Measurements from ENCODE around the gene METAP2. TPM values are rescaled to one million over a fixed set of nuclear protein-coding genes. Genes with fewer than 3 reads are reported as not detected.

The METAP2 gene
- total and polyA plus RNA-seq, 11 donors, result 50.9 to 69.8 (median 55.8) TPM

GRCh38 chr12:95557625-95558024 lies 83.7 kb downstream of the METAP2 start:
- Histone ChIP-seq H3K4me3 (no peak overlapping the region), H3K36me3 (no peaks in the 10 kb centered on the region), H3K9me3 (no peaks in the 10 kb centered on the region), H3K27ac (no peak overlapping the region), H3K27me3 (no peaks in the 10 kb centered on the region), H3K4me1 (no peaks in the 10 kb centered on the region)
- ATAC-seq (no peak), DNase-seq (no peak)
- intact Hi-C loops (cut with DNase I), result no loop called here
- WGBS, 4 donors, result 74 to 83% (median 80%) methylated on average over 1 of the region's 1 CpG
- no peak for TF ChIP-seq POLR2A (IDR thresholded peaks at IDR 0.05)
- TF ChIP-seq, protein P1, sequence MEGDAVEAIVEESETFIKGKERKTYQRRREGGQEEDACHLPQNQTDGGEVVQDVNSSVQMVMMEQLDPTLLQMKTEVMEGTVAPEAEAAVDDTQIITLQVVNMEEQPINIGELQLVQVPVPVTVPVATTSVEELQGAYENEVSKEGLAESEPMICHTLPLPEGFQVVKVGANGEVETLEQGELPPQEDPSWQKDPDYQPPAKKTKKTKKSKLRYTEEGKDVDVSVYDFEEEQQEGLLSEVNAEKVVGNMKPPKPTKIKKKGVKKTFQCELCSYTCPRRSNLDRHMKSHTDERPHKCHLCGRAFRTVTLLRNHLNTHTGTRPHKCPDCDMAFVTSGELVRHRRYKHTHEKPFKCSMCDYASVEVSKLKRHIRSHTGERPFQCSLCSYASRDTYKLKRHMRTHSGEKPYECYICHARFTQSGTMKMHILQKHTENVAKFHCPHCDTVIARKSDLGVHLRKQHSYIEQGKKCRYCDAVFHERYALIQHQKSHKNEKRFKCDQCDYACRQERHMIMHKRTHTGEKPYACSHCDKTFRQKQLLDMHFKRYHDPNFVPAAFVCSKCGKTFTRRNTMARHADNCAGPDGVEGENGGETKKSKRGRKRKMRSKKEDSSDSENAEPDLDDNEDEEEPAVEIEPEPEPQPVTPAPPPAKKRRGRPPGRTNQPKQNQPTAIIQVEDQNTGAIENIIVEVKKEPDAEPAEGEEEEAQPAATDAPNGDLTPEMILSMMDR (IDR thresholded peaks at IDR 0.05), result no peak

Other genes starting within 250 kb of the METAP2 start
- gene USP44, start 77.3 kb downstream of the METAP2 start, total RNA-seq, result 1 to 10 TPM in 1 of 9 donors, under 1 TPM in 5, not detected in 3; 0.09 to 1.2 (median 0.47) TPM
- gene USP44, start 77.3 kb downstream of the METAP2 start, polyA plus RNA-seq, result under 1 TPM; 0.10 to 0.23 TPM